ENCODE measurements around the gene FAM234B. TPM values are rescaled to one million over a fixed set of nuclear protein-coding genes. Genes with fewer than 3 reads are reported as not detected.

FAM234B gene
- total RNA-seq, 3 donors from 2014 or later (not counting 1 experiment from before 2014, with no cell fraction given): 5.5 to 8.7 (median 6.6) TPM

GRCh38 chr12:13114251-13115052 lies 70.3 kb downstream of the FAM234B start:
- Mint-ChIP-seq H3K27ac (no peak overlapping the region), H3K4me3 (no peak overlapping the region)

GRCh38 chr12:13116259-13116658 lies 72.1 kb downstream of the FAM234B start:
- DNase-seq (no peak), ATAC-seq (no peak)
- no peak for TF ChIP-seq CTCF (IDR thresholded peaks at IDR 0.05)
- H3K4me1 ChIP-seq (ENCODE audit: control insufficient read depth, insufficient read depth, low read length): no peaks in the 10 kb centered on the region
- intact Hi-C loops (cut with micrococcal nuclease): no loop called here
- no peak overlapping the region for H3K27ac ChIP-seq (ENCODE audit: low read length)
- H3K27ac Mint-ChIP-seq: no peak overlapping the region
- WGBS (ENCODE audit: insufficient coverage): 92% methylated on average over 7 of the region's 7 CpGs
- peaks cover 13 to 42% of the 10 kb centered on the region in 2 donors for H3K27me3 Mint-ChIP-seq (ENCODE audit: low read depth in 2 of 2)
- no peak overlapping the region for H3K4me3 Mint-ChIP-seq
- H3K9me3 ChIP-seq (ENCODE audit: control insufficient read depth, insufficient read depth, low read length): peaks cover 2% of the 10 kb centered on the region
- H3K36me3 ChIP-seq (ENCODE audit: control insufficient read depth, insufficient read depth, low read length): no peaks in the 10 kb centered on the region
- peaks cover 6% of the 10 kb centered on the region for H3K27me3 ChIP-seq (ENCODE audit: control insufficient read depth, insufficient read depth, low read length)
- H3K4me3 ChIP-seq (ENCODE audit: low read length): no peak overlapping the region
- H3K4me1 Mint-ChIP-seq: no peaks in the 10 kb centered on the region
- no peaks in the 10 kb centered on the region for H3K36me3 Mint-ChIP-seq
- H3K9me3 Mint-ChIP-seq: no peaks in the 10 kb centered on the region

More at GRCh38 chr12:13114251-13115052, 70.3 kb downstream of the FAM234B start:
- Mint-ChIP-seq H3K36me3 (no peaks in the 10 kb centered on the region), H3K27me3 (ENCODE audit: low read depth in 2 of 2) (peaks cover 22 to 59% of the 10 kb centered on the region in 2 donors), H3K4me1 (no peaks in the 10 kb centered on the region), H3K9me3 (no peaks in the 10 kb centered on the region)
- intact Hi-C loops (cut with micrococcal nuclease): no loop called here
- no peak for ATAC-seq
- H3K4me3 ChIP-seq (ENCODE audit: low read length): no peak overlapping the region
- peaks cover 2% of the 10 kb centered on the region for H3K9me3 ChIP-seq (ENCODE audit: control insufficient read depth, insufficient read depth, low read length)
- TF ChIP-seq CTCF (IDR thresholded peaks at IDR 0.05): no peak
- H3K27me3 ChIP-seq (ENCODE audit: control insufficient read depth, insufficient read depth, low read length): peaks cover 6% of the 10 kb centered on the region
- no peaks in the 10 kb centered on the region for H3K36me3 ChIP-seq (ENCODE audit: control insufficient read depth, insufficient read depth, low read length)
- DNase-seq: no peak
- WGBS (ENCODE audit: insufficient coverage): 87% methylated on average over 15 of the region's 15 CpGs
- no peaks in the 10 kb centered on the region for H3K4me1 ChIP-seq (ENCODE audit: control insufficient read depth, insufficient read depth, low read length)
- no peak overlapping the region for H3K27ac ChIP-seq (ENCODE audit: low read length)

GRCh38 chr12:13117029-13117428 lies 72.8 kb downstream of the FAM234B start:
- ATAC-seq: no peak

More at GRCh38 chr12:13117029-13117428, 72.8 kb downstream of the FAM234B start:
- Histone ChIP-seq H3K27ac (ENCODE audit: low read length) (no peak overlapping the region), H3K36me3 (ENCODE audit: control insufficient read depth, insufficient read depth, low read length) (no peaks in the 10 kb centered on the region), H3K9me3 (ENCODE audit: control insufficient read depth, insufficient read depth, low read length) (no peaks in the 10 kb centered on the region), H3K4me3 (ENCODE audit: low read length) (no peak overlapping the region), H3K4me1 (ENCODE audit: control insufficient read depth, insufficient read depth, low read length) (no peaks in the 10 kb centered on the region), H3K27me3 (ENCODE audit: control insufficient read depth, insufficient read depth, low read length) (peaks cover 6% of the 10 kb centered on the region)
- WGBS (ENCODE audit: insufficient coverage): 85% methylated on average over 6 of the region's 6 CpGs
- Mint-ChIP-seq H3K27me3 (ENCODE audit: low read depth in 2 of 2) (peaks cover 10 to 38% of the 10 kb centered on the region in 2 donors), H3K36me3 (no peaks in the 10 kb centered on the region), H3K4me1 (no peaks in the 10 kb centered on the region), H3K4me3 (no peak overlapping the region), H3K9me3 (no peaks in the 10 kb centered on the region), H3K27ac (no peak overlapping the region)
- no peak for DNase-seq
- TF ChIP-seq CTCF (IDR thresholded peaks at IDR 0.05): no peak
- intact Hi-C loops (cut with micrococcal nuclease): no loop called here
